MG63 (cell line): Measurements from ENCODE around the gene WNT4. TPM values are rescaled to one million over a fixed set of nuclear protein-coding genes. Genes with fewer than 3 reads are reported as not detected.
"Not testable (repeated sequence)": the region's sequence is repeated elsewhere in the genome, so short reads cannot be mapped to it uniquely, and the experiment has no call there.

ENCODE experiments used
- DNase-seq: peaks from one replicate; pipeline ENCODE4 v3.0.0-alpha.2; 2020
- H3K27me3 ChIP-seq: fragments of 250-450 bp; sonication (Bioruptor Pico); 2 replicates; pipeline ENCODE4 v1.5.1; 2020; ENCODE audit warnings: mild to moderate bottlenecking, moderate library complexity
- H3K36me3 ChIP-seq: fragments of 250-450 bp; sonication (Bioruptor Pico); 2 replicates; pipeline ENCODE4 v1.5.1; 2020; ENCODE audit warnings: mild to moderate bottlenecking, moderate library complexity
- H3K4me3 ChIP-seq: fragments of 250-450 bp; sonication (Bioruptor Pico); 2 replicates; pipeline ENCODE4 v1.5.1; 2020; ENCODE audit warnings: mild to moderate bottlenecking, moderate library complexity
- H3K9me3 ChIP-seq: fragments of 250-450 bp; sonication (Bioruptor Pico); 2 replicates; pipeline ENCODE4 v1.5.1; 2020; ENCODE audit warnings: mild to moderate bottlenecking, moderate library complexity
- total RNA-seq: library from RNA; depleted of rRNA; stranded (reverse); fragments of >200 nt; shearing (Covaris generic); gene quantifications from 2 replicates; pipeline ENCODE4 v1.2.3, GENCODE V29; 2014; ENCODE audit warnings: low replicate concordance

The WNT4 gene
- total RNA-seq, 1 experiment from 2014 or later: not detected

DNA sequence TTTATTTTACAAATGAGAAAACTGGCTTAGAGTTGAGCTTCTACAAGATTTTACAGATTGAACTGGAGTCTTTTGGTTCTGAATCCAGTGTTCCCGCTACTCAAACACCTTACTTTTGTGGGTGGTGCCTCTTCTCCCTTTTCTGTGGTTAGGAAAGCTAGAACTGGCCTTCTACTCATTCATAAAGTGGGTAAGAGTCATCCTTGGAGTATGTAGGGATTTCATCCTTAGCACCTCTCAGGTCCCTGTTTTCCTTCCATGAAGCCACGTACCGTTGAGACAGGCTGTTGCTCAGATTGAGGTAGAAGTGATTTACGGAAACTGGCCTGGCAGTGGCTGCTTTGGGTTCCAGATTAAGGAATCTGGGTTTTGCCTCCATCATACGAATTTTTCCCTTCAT, 35.8 kb downstream of the WNT4 start:
- Histone ChIP-seq H3K36me3 (peaks cover 60% of the 10 kb centered on the region), H3K9me3 (no peaks in the 10 kb centered on the region), H3K4me3 (no peak overlapping the region), H3K27me3 (no peaks in the 10 kb centered on the region)
- DNase-seq: no peak

DNA sequence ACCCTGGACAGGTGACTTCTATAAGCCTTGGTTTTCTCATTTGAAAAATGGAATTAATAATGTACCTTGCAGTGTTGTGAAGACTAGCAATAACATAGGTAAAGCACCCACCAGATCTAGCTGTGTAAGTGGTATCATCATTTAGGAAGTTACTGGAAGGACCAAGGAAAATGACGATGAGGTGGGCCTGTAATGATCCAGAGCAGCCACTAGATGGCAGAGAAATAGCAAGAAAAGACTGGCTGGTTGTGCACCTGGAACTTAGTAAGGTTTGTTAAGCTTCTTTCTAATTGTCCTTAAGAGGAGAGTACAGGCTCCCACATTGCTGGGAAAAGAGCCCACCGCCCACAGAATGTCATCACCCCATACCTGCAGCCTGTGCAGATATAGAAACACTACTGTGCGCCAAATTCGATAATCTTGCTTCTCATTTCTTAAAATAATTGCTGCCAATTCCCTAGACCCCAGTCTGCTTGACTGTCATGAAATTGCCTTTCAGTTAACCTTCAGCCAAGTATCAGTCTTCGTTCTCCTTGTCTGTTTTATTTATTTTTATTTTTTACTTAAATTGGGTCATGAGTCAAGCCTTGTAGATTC, 37.2 kb downstream of the WNT4 start:
- DNase-seq: no peak
- Histone ChIP-seq H3K4me3 (no peak overlapping the region), H3K9me3 (no peaks in the 10 kb centered on the region), H3K27me3 (no peaks in the 10 kb centered on the region), H3K36me3 (peaks cover 56% of the 10 kb centered on the region)

DNA sequence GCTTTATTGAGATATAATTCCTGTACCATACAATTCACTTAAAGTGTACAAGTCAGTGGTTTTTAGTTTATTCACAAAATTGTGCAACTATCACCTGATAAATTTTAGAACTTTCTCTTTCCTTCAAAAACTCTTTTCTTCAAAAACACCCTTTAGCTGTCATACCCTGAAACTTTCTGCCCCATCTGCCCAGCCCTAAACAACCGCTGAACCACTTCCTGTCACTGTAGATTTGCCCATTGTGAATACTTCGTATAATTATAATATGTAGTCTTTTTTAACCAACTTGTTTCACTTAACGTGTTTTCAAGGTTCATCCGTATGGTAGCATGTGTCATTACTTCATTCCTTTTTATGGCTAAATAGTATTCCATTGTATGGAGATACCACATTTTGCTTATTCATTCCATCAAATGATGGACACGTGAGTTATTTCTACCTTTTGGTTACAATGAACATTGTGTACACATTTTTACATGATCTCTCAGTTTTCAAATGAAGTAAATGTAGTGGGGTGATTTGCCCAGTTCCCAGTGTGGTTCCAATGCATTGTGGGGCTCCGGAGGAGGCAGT, 37.9 kb downstream of the WNT4 start:
- no peaks in the 10 kb centered on the region for H3K9me3 ChIP-seq
- H3K27me3 ChIP-seq: no peaks in the 10 kb centered on the region
- no peak for DNase-seq
- no peak overlapping the region for H3K4me3 ChIP-seq
- peaks cover 61% of the 10 kb centered on the region for H3K36me3 ChIP-seq

DNA sequence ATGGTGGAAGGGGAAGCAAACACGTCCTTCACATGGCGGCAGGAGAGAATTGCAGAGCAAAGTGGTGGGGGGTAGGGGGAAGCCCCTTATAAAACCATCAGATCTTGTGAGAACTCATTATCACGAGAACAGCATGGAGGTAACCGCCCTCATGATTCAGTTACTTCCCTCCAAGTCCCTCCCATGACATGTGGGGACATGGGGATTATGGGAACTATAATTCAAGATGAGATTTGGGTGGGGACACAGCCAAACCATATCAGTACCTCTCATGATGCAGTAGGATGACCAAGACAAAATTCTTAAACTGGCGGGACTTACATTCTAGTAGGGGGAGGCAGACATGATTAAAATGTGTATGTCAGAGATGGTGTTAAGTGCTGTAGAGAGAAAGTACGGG, 38.8 kb downstream of the WNT4 start:
- H3K36me3 ChIP-seq: peaks cover 59% of the 10 kb centered on the region
- DNase-seq: no peak
- no peak overlapping the region for H3K4me3 ChIP-seq

DNA sequence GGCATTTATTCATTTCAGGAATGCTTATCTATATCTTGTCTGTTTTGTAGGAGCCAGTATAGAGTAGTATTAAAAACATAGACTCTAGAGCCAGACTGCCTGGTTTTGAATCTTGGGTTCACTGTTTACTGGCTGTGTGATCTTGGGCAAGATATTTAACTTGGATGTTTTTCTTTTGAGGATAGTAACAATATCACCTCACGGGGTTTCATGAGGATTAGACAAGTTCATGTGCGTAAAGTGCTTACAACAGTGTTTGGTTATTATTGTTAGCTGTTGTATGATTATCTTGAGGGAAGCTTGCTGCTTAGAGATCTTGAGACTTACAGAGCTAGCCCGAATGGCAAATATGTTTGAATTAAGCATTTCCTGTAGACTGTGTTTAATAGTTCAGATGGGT, 40.2 kb downstream of the WNT4 start:
- Histone ChIP-seq H3K9me3 (no peaks in the 10 kb centered on the region), H3K36me3 (peaks cover 62% of the 10 kb centered on the region), H3K27me3 (no peaks in the 10 kb centered on the region), H3K4me3 (no peak overlapping the region)
- no peak for DNase-seq

More for the DNA sequence above, 38.8 kb downstream of the WNT4 start:
- no peaks in the 10 kb centered on the region for H3K27me3 ChIP-seq
- H3K9me3 ChIP-seq: no peaks in the 10 kb centered on the region

DNA sequence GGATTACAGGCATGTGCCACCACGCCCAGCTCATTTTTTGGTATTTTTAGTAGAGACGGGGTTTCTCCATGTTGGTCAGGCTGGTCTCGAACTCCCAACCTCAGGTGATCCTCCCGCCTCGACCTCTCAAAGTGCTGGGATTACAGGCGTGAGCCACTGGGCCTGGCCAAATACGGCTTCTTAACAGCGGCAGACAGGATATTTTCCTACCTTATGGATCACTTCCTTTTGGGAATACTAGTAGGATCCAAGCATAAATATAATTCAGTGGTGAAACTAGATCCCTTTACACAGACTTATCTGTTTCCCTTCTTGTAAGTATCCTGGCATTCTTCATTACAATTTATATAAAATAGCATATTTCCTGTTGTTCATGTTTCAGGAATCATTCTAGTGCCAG, 40.9 kb downstream of the WNT4 start:
- H3K27me3 ChIP-seq: no peaks in the 10 kb centered on the region
- H3K36me3 ChIP-seq: peaks cover 66% of the 10 kb centered on the region
- no peak for DNase-seq
- H3K4me3 ChIP-seq: no peak overlapping the region
- no peaks in the 10 kb centered on the region for H3K9me3 ChIP-seq

DNA sequence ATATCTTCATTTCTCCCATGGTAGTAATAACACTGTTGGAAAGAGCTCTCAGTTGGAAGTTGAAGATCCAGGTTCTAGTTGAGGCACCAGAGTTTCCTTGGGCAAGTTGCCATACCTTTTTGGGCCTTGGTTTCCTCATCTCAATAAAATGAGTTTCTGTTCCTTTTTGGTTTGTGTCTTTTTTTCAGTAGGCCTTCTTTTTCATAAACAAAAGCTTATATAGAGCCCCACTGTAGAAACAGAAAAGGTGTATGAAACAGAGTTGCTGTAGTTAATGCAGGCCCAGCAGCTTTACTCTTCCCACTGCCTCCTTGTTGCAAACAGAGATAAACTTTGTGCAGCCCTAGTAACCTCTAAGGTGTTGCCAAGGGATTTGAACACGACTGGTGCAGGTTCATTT, 41.7 kb downstream of the WNT4 start:
- no peaks in the 10 kb centered on the region for H3K27me3 ChIP-seq
- no peak for DNase-seq

DNA sequence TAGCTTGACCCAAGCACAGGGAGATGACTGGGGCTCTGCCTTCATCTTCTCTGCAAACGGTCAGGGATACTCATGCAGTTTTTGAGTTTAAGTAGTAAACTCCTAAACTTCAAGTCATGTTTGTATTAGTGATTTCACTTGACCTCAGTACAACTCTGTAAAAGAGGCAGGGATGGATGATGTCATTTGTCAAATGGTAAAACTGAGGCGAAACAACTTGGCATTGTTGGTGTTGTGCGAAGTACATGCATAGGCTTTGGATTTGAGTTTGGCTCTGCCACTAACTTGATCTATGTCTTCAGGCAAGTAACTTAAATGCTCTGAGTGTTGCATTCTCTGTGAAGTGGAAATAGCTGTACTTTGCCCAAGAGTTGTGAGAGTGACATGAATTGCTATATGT, 42.7 kb downstream of the WNT4 start:
- Histone ChIP-seq H3K9me3 (no peaks in the 10 kb centered on the region), H3K4me3 (no peak overlapping the region), H3K27me3 (no peaks in the 10 kb centered on the region), H3K36me3 (peaks cover 64% of the 10 kb centered on the region)
- no peak for DNase-seq

More for the DNA sequence above, 41.7 kb downstream of the WNT4 start:
- peaks cover 66% of the 10 kb centered on the region for H3K36me3 ChIP-seq
- H3K4me3 ChIP-seq: no peak overlapping the region
- H3K9me3 ChIP-seq: no peaks in the 10 kb centered on the region

DNA sequence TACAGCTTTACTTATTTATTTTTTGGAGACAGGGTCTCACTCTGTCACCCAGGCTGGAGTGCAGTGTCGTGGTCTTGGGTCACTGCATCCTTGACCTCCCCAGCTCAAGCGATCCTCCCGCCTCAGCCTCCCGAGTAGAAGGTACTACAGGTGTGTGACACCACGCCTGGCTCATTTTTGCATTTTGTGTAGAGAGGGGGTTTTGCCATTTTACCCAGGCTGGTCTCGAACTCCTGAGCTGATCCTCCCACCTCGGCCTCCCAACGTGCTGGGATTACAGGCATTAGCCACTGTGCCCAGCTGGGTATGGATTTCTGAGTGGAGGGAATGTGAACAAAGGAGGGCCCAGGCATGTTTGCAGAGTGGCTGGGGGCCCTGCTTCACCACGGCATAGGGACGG, 44.1 kb downstream of the WNT4 start:
- Histone ChIP-seq H3K4me3 (no peak overlapping the region), H3K9me3 (no peaks in the 10 kb centered on the region), H3K27me3 (no peaks in the 10 kb centered on the region), H3K36me3 (peaks cover 69% of the 10 kb centered on the region)
- no peak for DNase-seq

DNA sequence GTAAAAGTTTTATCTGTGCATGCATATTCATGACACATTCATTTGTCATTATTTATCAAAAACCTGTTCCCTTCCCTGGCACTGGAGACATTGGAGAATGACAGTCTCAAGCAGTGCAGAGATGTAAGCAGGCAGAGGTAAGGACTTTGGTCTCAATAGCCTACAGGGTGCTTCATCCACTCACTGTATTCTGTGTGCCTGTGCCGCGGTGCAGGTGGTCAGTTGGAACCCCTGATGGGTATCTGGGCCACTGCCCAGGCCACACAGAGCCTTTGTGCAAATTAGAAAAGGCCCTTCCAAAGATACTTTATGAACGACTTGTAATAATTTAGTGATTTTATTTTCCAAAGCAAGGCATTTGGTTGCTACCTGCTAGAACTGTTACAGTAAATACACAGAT, 46.4 kb downstream of the WNT4 start:
- H3K36me3 ChIP-seq: peaks cover 71% of the 10 kb centered on the region
- H3K4me3 ChIP-seq: no peak overlapping the region
- no peak for DNase-seq

DNA sequence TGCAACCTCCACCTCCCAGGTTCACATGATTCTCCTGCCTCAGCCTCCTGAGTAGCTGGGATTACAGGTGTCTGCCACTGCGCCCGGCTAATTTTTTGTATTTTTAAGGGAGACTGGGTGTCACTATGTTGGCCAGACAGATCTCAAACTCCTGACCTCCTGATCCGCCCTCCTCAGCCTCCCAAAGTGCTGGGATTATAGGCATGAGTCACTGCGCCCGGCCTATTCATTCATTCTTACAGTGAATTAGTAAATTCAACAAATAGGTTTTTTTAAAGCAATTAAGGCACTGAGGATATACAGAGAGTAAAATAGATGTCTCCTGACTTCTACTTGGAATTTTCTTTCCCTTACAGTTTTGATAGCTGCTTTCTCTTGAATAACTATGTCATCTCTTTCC, 46.9 kb downstream of the WNT4 start:
- Histone ChIP-seq H3K9me3 (no peaks in the 10 kb centered on the region), H3K36me3 (peaks cover 74% of the 10 kb centered on the region)

More for the DNA sequence above, 46.4 kb downstream of the WNT4 start:
- H3K9me3 ChIP-seq: no peaks in the 10 kb centered on the region
- H3K27me3 ChIP-seq: no peaks in the 10 kb centered on the region

DNA sequence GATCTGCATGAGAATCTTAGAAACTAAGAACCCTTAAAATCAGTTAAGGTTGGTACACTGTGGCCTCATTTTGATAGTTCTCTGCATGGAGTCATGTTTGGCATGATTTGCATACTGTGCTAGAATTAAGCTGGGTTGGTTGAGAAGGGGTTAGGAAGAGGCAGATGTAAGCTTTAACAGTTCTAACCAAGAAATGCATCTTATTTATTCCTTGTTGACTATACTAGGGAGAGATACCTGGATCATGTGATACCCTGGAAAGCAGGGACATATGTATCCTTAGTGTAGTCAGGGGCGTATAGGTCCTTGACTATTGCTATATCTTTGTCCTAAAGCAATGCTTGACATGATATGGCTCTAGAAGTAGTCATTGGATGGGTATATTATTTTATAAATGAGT, 49.4 kb downstream of the WNT4 start:
- H3K4me3 ChIP-seq: no peak overlapping the region
- no peaks in the 10 kb centered on the region for H3K9me3 ChIP-seq
- peaks cover 79% of the 10 kb centered on the region for H3K36me3 ChIP-seq
- DNase-seq: no peak
- no peaks in the 10 kb centered on the region for H3K27me3 ChIP-seq

More for the DNA sequence above, 46.9 kb downstream of the WNT4 start:
- H3K27me3 ChIP-seq: no peaks in the 10 kb centered on the region
- no peak overlapping the region for H3K4me3 ChIP-seq
- peak; percentile 26 for DNase-seq

DNA sequence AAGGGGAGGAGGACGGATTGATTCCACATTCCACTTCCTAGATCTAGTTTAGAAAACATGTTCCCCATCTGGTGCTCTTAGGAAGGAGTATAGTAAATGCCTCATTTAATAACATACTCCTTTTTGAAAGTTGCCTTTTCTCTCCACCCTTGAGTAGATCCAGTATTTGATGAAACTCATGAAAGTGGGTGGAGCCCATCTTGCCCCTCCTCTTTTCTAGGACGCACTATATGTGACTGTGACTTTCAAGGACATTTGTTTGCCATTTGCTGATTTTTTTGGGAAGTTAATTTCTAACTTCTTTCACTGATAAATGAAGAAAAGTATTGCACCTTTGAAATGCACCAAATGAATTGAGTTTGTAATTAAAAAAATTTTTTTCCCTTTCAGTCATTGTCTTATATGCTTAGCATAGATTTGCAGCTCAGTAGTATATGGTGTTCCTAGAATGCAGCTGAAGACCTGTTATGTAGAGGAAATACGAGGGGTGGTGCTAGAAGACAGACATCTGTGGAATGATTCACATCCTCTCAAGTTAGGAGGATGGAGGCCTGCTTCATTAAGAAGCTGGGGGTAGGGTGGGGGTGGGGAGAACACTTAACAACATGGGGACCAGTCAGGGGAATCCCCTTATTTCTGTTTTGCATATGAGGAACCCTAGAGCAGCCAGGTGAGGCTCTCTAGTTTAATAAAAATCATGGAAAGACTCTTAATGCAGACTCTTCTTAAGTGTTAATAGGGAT, 50.7 kb downstream of the WNT4 start:
- not testable (repeated sequence) for H3K27me3 ChIP-seq, DNase-seq, H3K4me3 ChIP-seq, H3K9me3 ChIP-seq
- peaks cover 79% of the 10 kb centered on the region for H3K36me3 ChIP-seq

DNA sequence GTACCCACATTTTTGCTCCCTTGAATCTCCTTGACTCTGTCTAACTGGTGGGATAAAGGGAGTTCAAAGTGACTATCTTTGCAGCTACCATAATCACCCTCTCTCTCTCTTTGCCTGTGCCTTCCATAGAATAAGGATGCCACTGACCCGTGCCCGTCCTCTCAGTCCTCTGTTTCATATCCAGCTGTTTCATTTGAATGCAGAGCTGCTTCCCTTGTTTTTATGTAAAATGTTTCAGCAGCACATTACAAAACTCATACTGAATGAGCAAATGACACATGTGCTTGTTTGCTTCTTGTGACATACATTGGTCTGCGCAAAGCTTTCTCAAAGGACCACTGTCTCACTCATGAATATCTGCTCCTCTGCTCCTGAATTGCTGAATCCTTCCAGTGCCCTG, 52.0 kb downstream of the WNT4 start:
- no peaks in the 10 kb centered on the region for H3K27me3 ChIP-seq
- peaks cover 79% of the 10 kb centered on the region for H3K36me3 ChIP-seq
- no peak for DNase-seq
- H3K9me3 ChIP-seq: no peaks in the 10 kb centered on the region
- no peak overlapping the region for H3K4me3 ChIP-seq

DNA sequence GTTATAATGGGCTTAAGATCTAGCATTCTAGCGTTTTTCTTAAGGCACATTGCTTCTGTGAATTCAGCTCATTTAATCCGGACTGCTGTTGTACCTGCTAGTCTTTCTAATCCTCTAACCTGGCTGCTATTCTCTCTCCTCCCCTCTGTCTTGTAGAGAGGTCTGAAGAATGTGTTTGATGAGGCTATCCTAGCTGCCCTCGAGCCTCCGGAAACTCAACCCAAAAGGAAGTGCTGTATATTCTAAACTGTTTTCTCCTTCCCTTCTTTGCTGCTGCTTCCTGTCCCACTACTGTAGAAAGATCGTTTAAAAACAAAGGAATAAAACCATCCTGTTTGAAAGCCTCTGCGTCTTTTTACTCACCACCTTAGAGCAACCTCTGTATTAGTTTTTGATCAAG, 53.1 kb downstream of the WNT4 start:
- Histone ChIP-seq H3K4me3 (no peak overlapping the region), H3K36me3 (peaks cover 84% of the 10 kb centered on the region), H3K27me3 (no peaks in the 10 kb centered on the region), H3K9me3 (no peaks in the 10 kb centered on the region)
- no peak for DNase-seq

DNA sequence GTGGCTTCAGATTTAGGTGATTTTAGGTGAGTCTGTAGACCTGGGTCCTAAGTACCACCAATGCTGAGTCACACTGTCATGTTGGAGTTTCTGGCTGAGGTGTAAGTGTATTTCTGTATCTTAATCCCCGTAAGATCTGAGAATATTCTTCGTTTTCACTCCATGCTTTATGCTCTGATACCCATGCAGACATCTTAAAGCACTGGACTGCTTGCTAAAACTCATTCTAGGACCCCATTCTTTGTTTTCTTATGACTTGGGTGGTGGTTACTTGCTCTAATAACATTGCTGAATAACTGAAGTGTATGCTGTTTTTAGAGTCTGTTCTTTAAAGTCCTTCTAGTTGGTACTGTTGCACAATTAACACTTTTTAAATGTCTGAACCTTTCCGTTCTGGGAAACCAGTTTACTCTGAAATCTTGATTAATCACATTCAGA, 53.7 kb downstream of the WNT4 start:
- H3K36me3 ChIP-seq: peaks cover 83% of the 10 kb centered on the region
- no peak overlapping the region for H3K4me3 ChIP-seq
- no peaks in the 10 kb centered on the region for H3K9me3 ChIP-seq
- no peaks in the 10 kb centered on the region for H3K27me3 ChIP-seq
- DNase-seq: no peak

DNA sequence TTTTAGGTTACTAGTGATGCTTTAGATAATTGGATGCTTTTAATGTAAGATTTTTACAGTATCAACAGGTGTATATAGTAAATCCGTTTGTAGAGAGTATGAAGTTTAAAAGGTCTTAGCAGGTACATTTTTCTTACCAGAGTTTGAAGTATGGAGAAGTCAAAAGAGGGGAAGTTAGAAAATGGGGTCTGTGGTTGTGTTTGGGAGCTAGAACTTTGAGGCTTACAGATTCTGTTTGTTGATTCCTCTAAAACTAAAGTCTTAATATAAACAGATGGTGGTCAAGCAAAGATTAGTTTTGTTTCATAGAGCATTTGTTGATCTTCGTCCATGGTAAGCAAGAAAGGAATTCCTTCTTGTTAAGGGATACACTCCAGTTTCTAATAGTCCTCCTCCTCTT, 54.6 kb downstream of the WNT4 start:
- Histone ChIP-seq H3K27me3 (no peaks in the 10 kb centered on the region), H3K4me3 (no peak overlapping the region), H3K36me3 (peaks cover 81% of the 10 kb centered on the region), H3K9me3 (no peaks in the 10 kb centered on the region)
- no peak for DNase-seq

DNA sequence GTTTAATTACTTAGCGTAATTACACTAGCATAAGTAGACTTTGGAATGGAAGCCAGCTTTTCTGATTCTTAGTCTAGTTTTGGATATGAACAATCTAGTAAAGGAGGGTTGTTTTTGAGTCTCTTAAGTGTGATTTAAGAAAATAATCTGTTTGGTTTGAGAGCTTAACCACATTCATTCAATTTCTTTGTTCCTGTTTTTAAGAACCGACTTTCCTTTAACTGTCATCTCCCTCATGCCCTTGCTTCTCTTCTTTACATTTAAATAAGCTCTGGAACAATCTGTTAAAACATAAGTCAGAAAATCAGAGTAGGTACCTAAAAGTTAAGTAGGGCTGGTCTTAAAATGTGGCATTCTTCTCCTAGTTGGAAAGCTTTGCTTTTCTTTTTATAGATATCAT, 62.7 kb downstream of the WNT4 start:
- H3K36me3 ChIP-seq: peaks cover 73% of the 10 kb centered on the region
- no peak for DNase-seq
- H3K4me3 ChIP-seq: no peak overlapping the region
- H3K9me3 ChIP-seq: no peaks in the 10 kb centered on the region
- H3K27me3 ChIP-seq: no peaks in the 10 kb centered on the region
